GM12892 (cell line): ENCODE data around the gene HTR4.

Experiments used
- POLR2A ChIP-seq: IDR thresholded peaks from 2 replicates; pipeline ENCODE4 v1.6.1; 2011; ENCODE audit warnings: low read depth, low read length, control low read depth
- POLR2AphosphoS5 ChIP-seq: IDR thresholded peaks from 2 replicates; pipeline ENCODE4 v1.6.1; 2011; ENCODE audit warnings: low read depth, low read length, control low read depth

DNA sequence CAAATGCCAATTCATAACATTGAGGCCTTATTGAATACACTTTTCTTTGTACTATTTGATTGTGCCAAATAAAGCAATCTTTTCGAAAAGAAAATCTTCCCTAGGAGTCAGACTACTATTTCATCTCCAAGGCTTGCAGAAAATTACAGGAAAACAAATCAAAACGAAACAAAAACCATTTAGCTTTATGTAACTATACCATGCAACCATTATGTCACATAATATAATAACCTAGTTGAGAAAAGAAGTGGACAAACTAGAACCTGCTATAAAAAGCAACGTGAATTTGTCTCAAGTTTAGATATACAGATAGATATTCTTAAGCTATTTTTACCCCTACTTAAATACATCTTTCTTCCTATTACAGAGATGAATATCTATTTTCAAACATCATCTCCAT lies 18.0 kb downstream of the HTR4 start:
- TF ChIP-seq POLR2AphosphoS5 (no peak), POLR2A (no peak)
